Choroid plexus epithelial cell (primary cell): ENCODE measurements around the gene SLC25A21.

Experiments
- DNase-seq: peaks from one replicate; pipeline ENCODE4 v3.0.0-alpha.2; 2010; ENCODE audit warnings: low read depth
- H3K4me3 ChIP-seq: 2 replicates; pipeline ENCODE4 v1.5.1; 2011; ENCODE audit warnings: low read depth, mild to moderate bottlenecking, control low read depth, low read length, moderate library complexity
- TF ChIP-seq, protein P1 (sequence below): conservative IDR thresholded peaks from 2 replicates; pipeline ENCODE4 v1.5.1; 2011; ENCODE audit warnings: low read depth, mild to moderate bottlenecking, control low read depth, inconsistent platforms, low read length, moderate library complexity

The SLC25A21 gene

DNA sequence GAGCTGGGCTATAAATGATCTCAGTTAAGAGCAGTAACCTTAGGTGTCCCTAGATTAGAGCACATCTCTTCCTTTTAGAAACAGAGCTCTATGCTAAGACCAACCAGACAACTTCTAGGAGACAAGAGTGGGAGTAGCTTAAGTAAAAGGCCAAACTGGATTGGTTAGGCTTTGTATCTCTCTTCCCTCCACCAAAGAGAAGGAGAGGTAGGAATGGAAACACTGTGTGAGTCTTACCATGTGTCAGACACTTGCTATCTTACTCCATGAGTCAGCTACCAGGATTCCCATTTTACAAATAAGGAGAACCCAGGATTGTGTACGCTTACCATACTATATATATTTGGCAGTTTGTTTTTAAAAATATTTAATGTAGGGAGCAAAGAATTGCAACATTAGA, 387.9 kb downstream of the SLC25A21 start:
- DNase-seq: no peak
- TF ChIP-seq, protein P1, sequence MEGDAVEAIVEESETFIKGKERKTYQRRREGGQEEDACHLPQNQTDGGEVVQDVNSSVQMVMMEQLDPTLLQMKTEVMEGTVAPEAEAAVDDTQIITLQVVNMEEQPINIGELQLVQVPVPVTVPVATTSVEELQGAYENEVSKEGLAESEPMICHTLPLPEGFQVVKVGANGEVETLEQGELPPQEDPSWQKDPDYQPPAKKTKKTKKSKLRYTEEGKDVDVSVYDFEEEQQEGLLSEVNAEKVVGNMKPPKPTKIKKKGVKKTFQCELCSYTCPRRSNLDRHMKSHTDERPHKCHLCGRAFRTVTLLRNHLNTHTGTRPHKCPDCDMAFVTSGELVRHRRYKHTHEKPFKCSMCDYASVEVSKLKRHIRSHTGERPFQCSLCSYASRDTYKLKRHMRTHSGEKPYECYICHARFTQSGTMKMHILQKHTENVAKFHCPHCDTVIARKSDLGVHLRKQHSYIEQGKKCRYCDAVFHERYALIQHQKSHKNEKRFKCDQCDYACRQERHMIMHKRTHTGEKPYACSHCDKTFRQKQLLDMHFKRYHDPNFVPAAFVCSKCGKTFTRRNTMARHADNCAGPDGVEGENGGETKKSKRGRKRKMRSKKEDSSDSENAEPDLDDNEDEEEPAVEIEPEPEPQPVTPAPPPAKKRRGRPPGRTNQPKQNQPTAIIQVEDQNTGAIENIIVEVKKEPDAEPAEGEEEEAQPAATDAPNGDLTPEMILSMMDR: no peak
- no peak overlapping the region for H3K4me3 ChIP-seq

DNA sequence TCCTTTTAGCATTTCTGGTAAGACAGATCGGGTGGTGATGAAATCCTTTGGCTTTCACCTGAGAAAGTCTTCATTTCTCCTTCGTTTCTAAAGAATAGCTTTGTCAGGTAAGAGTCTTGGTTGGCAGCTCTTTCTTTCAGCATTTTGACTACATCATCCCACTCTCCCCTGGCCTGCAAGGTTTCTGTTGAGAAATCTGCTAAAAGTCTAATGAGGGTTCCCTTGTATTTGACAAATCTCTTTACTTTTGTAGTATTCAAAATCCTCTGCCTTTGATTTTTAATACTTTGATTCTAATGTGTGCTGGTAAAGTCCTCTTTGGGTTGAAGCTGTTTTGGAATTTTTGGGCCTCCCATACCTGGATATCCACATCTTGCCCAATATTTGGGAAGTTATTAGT, 390.5 kb downstream of the SLC25A21 start:
- no peak for DNase-seq
- H3K4me3 ChIP-seq: no peak overlapping the region
- TF ChIP-seq, protein P1: no peak

- DNase-seq: peak; percentile 68
- H3K4me3 ChIP-seq: no peak overlapping the region
- TF ChIP-seq, protein P1: no peak
These were observed 398.8 kb downstream of the SLC25A21 start for GRCh38 chr14:36773558-36773957.

- H3K4me3 ChIP-seq: no peak overlapping the region
- TF ChIP-seq, protein P1: peak; percentile 44
- DNase-seq: peak; percentile 57
These were observed 399.3 kb downstream of the SLC25A21 start for GRCh38 chr14:36773136-36773540.

DNA sequence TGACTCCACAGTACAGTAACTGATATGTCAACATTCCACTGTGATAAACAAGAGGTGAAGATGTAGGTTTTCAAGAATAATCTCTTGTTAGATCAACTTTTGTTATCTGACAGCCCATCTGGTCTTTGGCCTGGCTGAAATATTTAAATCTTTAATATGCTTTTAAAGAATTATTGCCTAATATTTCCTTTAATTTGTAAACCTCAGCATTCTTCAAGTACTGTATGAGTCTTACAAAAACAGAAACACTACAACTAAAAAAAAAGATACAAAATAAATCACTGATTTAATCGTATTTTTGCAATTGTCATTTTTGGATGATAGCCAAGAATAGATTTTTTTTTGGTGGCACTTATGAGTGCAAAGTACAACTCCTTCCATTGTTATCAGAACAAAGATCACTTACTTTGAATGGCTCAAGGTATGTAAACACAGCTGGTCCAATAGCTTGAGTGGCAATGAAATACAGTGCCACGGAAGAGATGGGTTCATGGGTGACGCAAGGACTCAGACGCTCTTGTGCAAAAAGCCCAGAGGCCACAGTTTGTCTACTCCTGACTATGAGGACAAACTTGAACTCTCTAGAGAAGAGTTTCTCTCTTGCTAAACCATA, 401.3 kb downstream of the SLC25A21 start:
- DNase-seq: no peak
- no peak overlapping the region for H3K4me3 ChIP-seq
- TF ChIP-seq, protein P1: no peak

GRCh38 chr14:36768638-36769337, 403.6 kb downstream of the SLC25A21 start:
- no peak overlapping the region for H3K4me3 ChIP-seq
- DNase-seq: no peak
- TF ChIP-seq, protein P1: no peak

DNA sequence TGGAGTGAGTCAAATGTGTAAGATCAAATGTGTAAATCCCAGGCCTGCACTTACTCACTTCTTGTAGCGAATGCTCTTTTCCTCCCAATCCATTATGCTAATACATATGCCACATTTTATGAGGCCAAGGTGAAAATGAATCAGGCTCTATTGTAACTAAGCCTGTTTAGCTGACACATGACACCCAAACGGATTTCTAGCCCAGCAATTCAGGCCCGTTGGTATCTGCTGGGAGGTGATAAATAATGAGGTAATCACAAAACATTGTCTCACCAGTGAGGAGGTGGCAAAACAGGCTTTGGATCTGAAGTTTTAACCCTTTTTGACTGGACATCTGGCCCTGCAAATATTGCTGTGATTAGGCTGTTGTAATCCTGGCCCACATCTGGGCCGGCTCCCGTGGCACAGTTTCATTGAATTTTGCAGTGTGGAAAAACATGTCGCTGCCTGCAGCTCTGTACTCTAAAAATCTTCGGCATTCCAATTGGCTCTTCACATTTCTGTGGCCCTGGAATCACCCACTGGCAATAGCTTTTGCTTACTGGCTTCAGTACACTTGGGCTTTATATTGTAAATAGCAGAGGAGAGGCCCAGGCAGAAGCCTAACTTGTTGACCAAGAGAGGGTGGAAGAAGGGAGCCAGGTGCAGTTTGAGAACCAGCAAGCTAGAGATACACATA, 404.7 kb downstream of the SLC25A21 start:
- H3K4me3 ChIP-seq: no peak overlapping the region
- TF ChIP-seq, protein P1: no peak
- no peak for DNase-seq
